NT2/D1 (cell line): ENCODE measurements around the gene CLK2.
"Not testable (repeated sequence)": the region's sequence is repeated elsewhere in the genome, so short reads cannot be mapped to it uniquely, and the experiment has no call there.

Source experiments
- DNase-seq: peaks from one replicate; pipeline ENCODE4 v3.0.0-alpha.2; 2011; ENCODE audit warnings: low read depth, low spot score
- H3K27me3 ChIP-seq: 2 replicates; pipeline ENCODE4 v1.6.0; 2011; ENCODE audit warnings: mild to moderate bottlenecking; ENCODE audit not compliant: insufficient read length, insufficient read depth
- H3K36me3 ChIP-seq: 2 replicates; pipeline ENCODE4 v1.6.1; 2011; ENCODE audit warnings: mild to moderate bottlenecking, low read length, mixed read lengths; ENCODE audit not compliant: insufficient read depth, insufficient read length
- H3K4me1 ChIP-seq: 2 replicates; pipeline ENCODE4 v1.5.1; 2011; ENCODE audit not compliant: insufficient read depth, insufficient read length
- H3K4me3 ChIP-seq: 2 replicates; pipeline ENCODE4 v1.5.1; 2011; ENCODE audit warnings: low read depth; ENCODE audit not compliant: insufficient read length
- H3K9ac ChIP-seq: 2 replicates; pipeline ENCODE4 v1.6.0; 2011; ENCODE audit warnings: low read depth; ENCODE audit not compliant: insufficient read length
- H3K9me3 ChIP-seq: 2 replicates; pipeline ENCODE4 v1.5.1; 2011; ENCODE audit warnings: mild to moderate bottlenecking, low read length; ENCODE audit not compliant: insufficient read depth
- SUZ12 ChIP-seq: IDR thresholded peaks from 2 replicates; pipeline ENCODE4 v1.6.1; 2011; ENCODE audit not compliant: insufficient read length, insufficient read depth; ENCODE audit errors: extremely low read depth
- YY1 ChIP-seq: IDR thresholded peaks from 2 replicates; pipeline ENCODE4 v1.6.1; 2011; ENCODE audit not compliant: insufficient read length, insufficient read depth
- ZNF274 ChIP-seq: IDR thresholded peaks from 2 replicates; pipeline ENCODE4 v1.6.1; 2011; ENCODE audit warnings: mild to moderate bottlenecking, low read depth, low read length

CLK2 gene

GRCh38 chr1:155245163-155245524 lies 28.2 kb downstream of the CLK2 start:
- no peak for TF ChIP-seq ZNF274
- TF ChIP-seq YY1, result no peak
- no peak for TF ChIP-seq SUZ12
- no peak for DNase-seq
- Histone ChIP-seq H3K27me3 (no peaks in the 10 kb centered on the region), H3K4me1 (peaks cover 8% of the 10 kb centered on the region), H3K9me3 (no peaks in the 10 kb centered on the region), H3K9ac (peak overlapping the region; percentile 77), H3K36me3 (peaks cover 38% of the 10 kb centered on the region), H3K4me3 (peak overlapping the region; percentile 22)

GRCh38 chr1:155244368-155245162 lies 28.7 kb downstream of the CLK2 start:
- Histone ChIP-seq H3K4me3 (peak overlapping the region; percentile 69), H3K9me3 (no peaks in the 10 kb centered on the region), H3K4me1 (peaks cover 8% of the 10 kb centered on the region), H3K36me3 (peaks cover 38% of the 10 kb centered on the region), H3K27me3 (no peaks in the 10 kb centered on the region), H3K9ac (peak overlapping the region; percentile 85)
- TF ChIP-seq YY1 (peak; percentile 8), ZNF274 (no peak), SUZ12 (no peak)
- peak; percentile 99 for DNase-seq

- Histone ChIP-seq H3K9ac (peak overlapping the region; percentile 85), H3K27me3 (no peaks in the 10 kb centered on the region), H3K36me3 (peaks cover 37% of the 10 kb centered on the region), H3K4me3 (peak overlapping the region; percentile 69), H3K9me3 (no peaks in the 10 kb centered on the region), H3K4me1 (peaks cover 8% of the 10 kb centered on the region)
- DNase-seq, result no peak
- TF ChIP-seq SUZ12, result no peak
- no peak for TF ChIP-seq YY1
- no peak for TF ChIP-seq ZNF274
These were observed 30.4 kb downstream of the CLK2 start for GRCh38 chr1:155242805-155243358.

GRCh38 chr1:155241841-155242264 lies 31.5 kb downstream of the CLK2 start:
- Histone ChIP-seq H3K36me3 (peaks cover 37% of the 10 kb centered on the region), H3K27me3 (no peaks in the 10 kb centered on the region), H3K4me1 (peaks cover 8% of the 10 kb centered on the region), H3K4me3 (no peak overlapping the region), H3K9me3 (no peaks in the 10 kb centered on the region), H3K9ac (peak overlapping the region; percentile 21)
- DNase-seq, result no peak
- TF ChIP-seq SUZ12, result no peak
- TF ChIP-seq YY1, result no peak
- TF ChIP-seq ZNF274, result no peak

DNA sequence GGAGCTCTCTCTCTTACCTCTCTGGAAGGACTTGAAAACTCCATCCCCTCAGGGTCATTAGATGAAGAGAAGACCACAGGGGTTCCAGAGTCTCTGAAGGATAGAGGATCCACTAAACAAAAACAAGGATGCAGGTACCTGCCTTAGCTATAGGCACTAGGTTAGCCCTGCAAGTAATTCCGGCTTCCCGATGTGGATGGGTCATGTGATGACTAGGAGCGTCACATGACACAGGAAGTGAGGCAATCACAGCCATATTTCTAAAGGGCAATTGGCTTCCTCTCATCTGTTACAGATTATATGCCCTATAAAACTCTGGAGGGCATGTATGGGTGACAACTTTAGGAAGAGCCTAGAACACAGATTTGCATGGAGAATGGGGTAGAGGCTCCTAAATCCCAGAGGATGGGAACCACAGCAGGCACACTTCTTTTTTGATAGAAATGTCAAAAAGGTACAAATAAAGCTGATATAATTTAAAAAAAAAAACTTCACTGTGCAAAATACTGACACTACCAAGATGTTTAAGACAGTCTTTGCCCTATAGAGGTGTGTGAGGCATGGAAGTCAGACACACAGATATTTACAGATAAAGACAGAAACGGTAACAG lies 32.1 kb downstream of the CLK2 start:
- H3K4me3 ChIP-seq, result no peak overlapping the region
- peak overlapping the region; percentile 21 for H3K9ac ChIP-seq

DNA sequence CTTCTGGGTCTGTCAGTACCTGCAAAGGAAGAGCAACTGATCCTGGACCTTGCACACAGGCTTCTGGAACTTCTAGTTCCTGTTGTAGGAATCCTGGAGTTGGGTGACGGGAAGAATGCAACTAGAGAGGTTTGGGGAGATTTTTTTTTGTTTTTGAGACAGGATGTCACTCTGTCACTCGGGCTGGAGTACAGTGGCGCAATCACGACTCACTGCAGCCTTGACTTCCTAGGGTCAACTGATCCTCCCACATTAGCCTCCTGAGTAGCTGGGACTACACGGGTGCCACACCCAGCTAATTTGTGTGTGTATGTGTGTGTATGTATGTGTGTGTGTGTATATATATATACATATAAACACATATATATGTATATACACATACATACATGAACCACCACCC lies 36.9 kb downstream of the CLK2 start:
- Histone ChIP-seq H3K9ac (no peak overlapping the region), H3K27me3 (no peaks in the 10 kb centered on the region), H3K36me3 (peaks cover 50% of the 10 kb centered on the region), H3K4me3 (no peak overlapping the region), H3K9me3 (no peaks in the 10 kb centered on the region), H3K4me1 (peaks cover 2% of the 10 kb centered on the region)
- DNase-seq, result no peak
- TF ChIP-seq ZNF274 (no peak), YY1 (no peak), SUZ12 (no peak)

More for the DNA sequence above, 32.1 kb downstream of the CLK2 start:
- no peaks in the 10 kb centered on the region for H3K27me3 ChIP-seq
- peak; percentile 96 for TF ChIP-seq YY1
- no peak for TF ChIP-seq SUZ12
- no peak for TF ChIP-seq ZNF274
- no peaks in the 10 kb centered on the region for H3K9me3 ChIP-seq
- DNase-seq, result peak; percentile 75
- peaks cover 8% of the 10 kb centered on the region for H3K4me1 ChIP-seq
- H3K36me3 ChIP-seq, result peaks cover 40% of the 10 kb centered on the region

- not testable (repeated sequence) for H3K4me1 ChIP-seq, H3K9ac ChIP-seq, H3K27me3 ChIP-seq, H3K9me3 ChIP-seq, H3K4me3 ChIP-seq, DNase-seq
- peaks cover 50% of the 10 kb centered on the region for H3K36me3 ChIP-seq
These were observed 37.9 kb downstream of the CLK2 start for GRCh38 chr1:155235375-155235774.

DNA sequence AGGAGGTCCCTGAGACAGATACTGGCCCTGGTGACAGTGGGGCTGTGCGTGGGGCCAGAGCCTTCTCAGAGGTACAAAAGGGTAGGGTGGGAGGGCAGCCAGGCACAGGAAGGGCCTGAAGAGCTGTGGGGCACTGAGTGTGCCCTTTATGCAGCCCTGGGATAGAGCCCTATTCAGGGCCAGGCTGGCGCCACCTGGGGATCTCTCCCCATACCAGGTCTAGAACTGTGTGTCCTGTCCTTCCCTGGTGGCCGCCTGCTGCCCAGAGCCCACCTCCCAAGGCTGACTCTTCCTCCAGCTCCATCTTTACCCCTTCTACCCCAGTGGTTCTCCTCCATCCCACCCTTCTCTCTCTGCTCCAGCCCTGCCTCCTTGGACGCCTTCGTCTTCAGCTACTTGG lies 39.8 kb downstream of the CLK2 start:
- H3K36me3 ChIP-seq, result peaks cover 37% of the 10 kb centered on the region
- DNase-seq, H3K4me3 ChIP-seq, H3K4me1 ChIP-seq, H3K9ac ChIP-seq, H3K27me3 ChIP-seq, H3K9me3 ChIP-seq: not testable (repeated sequence)

DNA sequence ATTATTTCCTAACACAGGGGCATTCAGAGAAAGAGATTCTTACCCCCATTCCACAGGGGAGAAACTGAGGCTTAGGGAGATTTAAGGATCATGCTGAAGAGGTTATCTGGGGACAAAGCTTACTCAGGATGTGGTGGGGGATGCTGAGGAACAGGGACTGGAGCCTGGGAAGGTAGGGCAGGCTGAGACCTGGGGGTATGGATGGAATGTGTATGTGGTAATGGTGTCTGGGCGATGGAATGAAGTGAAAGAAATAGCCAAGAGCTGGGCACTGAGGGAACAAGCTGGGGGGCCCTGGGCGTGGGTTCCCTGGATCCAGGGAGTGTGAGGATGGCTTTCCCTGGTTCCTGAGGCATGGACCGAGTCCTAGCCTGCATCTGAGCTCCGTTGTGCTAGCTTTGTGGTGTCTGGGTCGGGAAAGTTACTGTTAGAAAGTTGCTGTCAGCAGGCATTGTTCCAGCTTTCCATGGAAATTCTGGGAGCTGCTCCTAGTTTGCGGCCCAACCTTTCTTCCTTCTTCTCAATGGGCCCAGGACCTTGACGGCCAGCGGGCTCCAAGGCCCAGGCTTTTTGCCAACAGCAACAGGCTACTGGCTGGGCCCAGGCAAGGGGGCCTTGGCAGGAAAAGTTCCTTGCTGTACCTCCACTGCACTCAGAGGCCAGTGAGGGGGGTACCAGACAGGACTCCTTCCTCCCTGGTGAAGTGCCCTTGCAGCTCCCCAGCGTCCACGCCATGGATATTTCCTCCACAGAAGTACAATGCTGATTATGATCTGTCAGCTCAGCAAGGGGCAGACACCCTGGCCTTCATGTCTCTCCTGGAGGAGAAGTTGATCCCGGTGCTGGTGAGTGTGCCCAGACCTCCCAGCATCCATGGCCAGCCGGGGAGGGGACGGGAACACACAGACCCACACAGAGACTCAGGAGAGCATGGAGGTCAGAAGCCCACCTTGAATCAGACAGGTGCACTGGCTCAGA lies 41.0 kb downstream of the CLK2 start:
- not testable (repeated sequence) for H3K9me3 ChIP-seq, DNase-seq, H3K9ac ChIP-seq, H3K27me3 ChIP-seq, H3K4me1 ChIP-seq, H3K4me3 ChIP-seq
- H3K36me3 ChIP-seq, result peaks cover 28% of the 10 kb centered on the region
